MM.1S (cell line): ENCODE data around the gene MORF4L2.
A peak's percentile ranks its signal among the peaks of the same experiment; 100 is the strongest.

ENCODE experiments used
- DNase-seq: peaks from one replicate; pipeline ENCODE4 v3.0.0-alpha.2; 2015
- H2AFZ ChIP-seq: fragments of 300-600 bp; sonication (generic); 2 replicates; pipeline ENCODE4 v1.6.0; 2016; ENCODE audit warnings: antibody characterized with exemption, low read length
- H3F3A ChIP-seq: fragments of 300-600 bp; sonication (generic); 2 replicates; pipeline ENCODE4 v1.6.1; 2016; ENCODE audit warnings: mild to moderate bottlenecking, antibody characterized with exemption, low read length, moderate library complexity, mixed read lengths; ENCODE audit not compliant: insufficient read depth
- H3K27ac ChIP-seq: fragments of 300-600 bp; sonication (generic); 2 replicates; pipeline ENCODE4 v1.5.1; 2016; ENCODE audit warnings: mild to moderate bottlenecking, low read length
- H3K27me3 ChIP-seq: fragments of 300-600 bp; sonication (generic); replicated peaks from 2 replicates; pipeline ENCODE4 v1.6.0; 2016; ENCODE audit warnings: low read length; ENCODE audit not compliant: insufficient read depth
- H3K36me3 ChIP-seq: fragments of 300-600 bp; sonication (generic); replicated peaks from 2 replicates; pipeline ENCODE4 v1.6.1; 2016; ENCODE audit warnings: mild to moderate bottlenecking, low read length, mixed read lengths; ENCODE audit not compliant: insufficient read depth
- H3K4me1 ChIP-seq: fragments of 300-600 bp; sonication (generic); 2 replicates; pipeline ENCODE4 v1.6.1; 2016; ENCODE audit warnings: low read length, mixed read lengths
- H3K4me2 ChIP-seq: fragments of 300-600 bp; sonication (generic); 2 replicates; pipeline ENCODE4 v1.6.0; 2016; ENCODE audit warnings: low read depth, low read length
- H3K4me3 ChIP-seq: fragments of 300-600 bp; sonication (generic); 2 replicates; pipeline ENCODE4 v1.5.1; 2016; ENCODE audit warnings: low read length, mixed read lengths
- H3K79me2 ChIP-seq: fragments of 300-600 bp; sonication (generic); 2 replicates; pipeline ENCODE4 v1.6.1; 2016; ENCODE audit warnings: mixed run types, low read length, mixed read lengths
- H3K9ac ChIP-seq: fragments of 300-600 bp; sonication (generic); 2 replicates; pipeline ENCODE4 v1.6.1; 2016; ENCODE audit warnings: low read length, mixed read lengths
- H3K9me2 ChIP-seq: fragments of 300-600 bp; sonication (generic); replicated peaks from 2 replicates; pipeline ENCODE4 v1.6.1; 2016; ENCODE audit warnings: mild to moderate bottlenecking, low read length, mixed read lengths; ENCODE audit not compliant: insufficient read depth
- H3K9me3 ChIP-seq: fragments of 300-600 bp; sonication (generic); replicated peaks from 2 replicates; pipeline ENCODE4 v1.6.1; 2016; ENCODE audit warnings: mild to moderate bottlenecking, low read length, mixed read lengths; ENCODE audit not compliant: insufficient read depth
- H4K20me1 ChIP-seq: fragments of 300-600 bp; sonication (generic); 2 replicates; pipeline ENCODE4 v1.6.1; 2016; ENCODE audit warnings: mild to moderate bottlenecking, low read length, moderate library complexity, mixed read lengths; ENCODE audit not compliant: insufficient read depth
- CTCF ChIP-seq: fragments of 300-600 bp; sonication (generic); IDR thresholded peaks from 2 replicates; pipeline ENCODE4 v1.5.1; 2016; ENCODE audit warnings: antibody characterized with exemption, low read length, mixed read lengths
- EZH2 ChIP-seq: fragments of 300-600 bp; sonication (generic); optimal IDR thresholded peaks from 2 replicates; pipeline ENCODE3; 2017; ENCODE audit warnings: low read depth, mild to moderate bottlenecking, antibody characterized with exemption, low read length, mixed read lengths
- EZH2phosphoT487 ChIP-seq: fragments of 300-600 bp; sonication (generic); IDR thresholded peaks from 2 replicates; pipeline ENCODE4 v1.6.1; 2018; ENCODE audit warnings: antibody characterized with exemption, low read length

The MORF4L2 gene

GRCh38 chrX:103688946-103689345, 2.4 kb upstream of the MORF4L2 start:
- no peak overlapping the region for H3K27ac ChIP-seq
- TF ChIP-seq EZH2phosphoT487 (no peak), CTCF (peak; percentile 72), EZH2 (no peak)
- H3K4me3 ChIP-seq: no peak overlapping the region
- H3F3A ChIP-seq: peaks cover 9% of the 10 kb centered on the region; the same call in 1 of the 2 replicates
- H3K9me3 ChIP-seq: no peaks in the 10 kb centered on the region
- no peaks in the 10 kb centered on the region for H4K20me1 ChIP-seq
- H3K9me2 ChIP-seq: no peaks in the 10 kb centered on the region
- H3K27me3 ChIP-seq: no peaks in the 10 kb centered on the region
- H2AFZ ChIP-seq: no peak overlapping the region
- H3K79me2 ChIP-seq: peaks cover 24% of the 10 kb centered on the region
- H3K9ac ChIP-seq: no peak overlapping the region
- peaks cover 10% of the 10 kb centered on the region; the same call in 1 of the 2 replicates for H3K4me1 ChIP-seq
- DNase-seq: peak; percentile 41
- 0 out of 2 replicates have a peak, but pooled peaks cover 3% of the 10 kb centered on the region for H3K36me3 ChIP-seq
- no peak overlapping the region for H3K4me2 ChIP-seq

GRCh38 chrX:103687696-103688201, 1.2 kb upstream of the MORF4L2 start:
- Histone ChIP-seq H3K79me2 (peaks cover 28% of the 10 kb centered on the region), H3K4me1 (peaks cover 10% of the 10 kb centered on the region; the same call in 1 of the 2 replicates), H4K20me1 (no peaks in the 10 kb centered on the region), H2AFZ (peak overlapping the region; percentile 81), H3K9ac (peak overlapping the region; percentile 93), H3K9me3 (no peaks in the 10 kb centered on the region), H3K4me2 (peak overlapping the region; percentile 67), H3K36me3 (0 out of 2 replicates have a peak, but pooled peaks cover 3% of the 10 kb centered on the region), H3F3A (peaks cover 9% of the 10 kb centered on the region; the same call in 1 of the 2 replicates), H3K27me3 (no peaks in the 10 kb centered on the region), H3K4me3 (peak overlapping the region; percentile 91), H3K27ac (peak overlapping the region; percentile 98), H3K9me2 (no peaks in the 10 kb centered on the region)
- TF ChIP-seq EZH2phosphoT487 (no peak), CTCF (peak; percentile 64)
- peak; percentile 74 for DNase-seq

- peak; percentile 81 for DNase-seq
- Histone ChIP-seq H3K27me3 (no peaks in the 10 kb centered on the region), H3K4me2 (peak overlapping the region; percentile 67), H3K9me2 (no peaks in the 10 kb centered on the region), H3F3A (peaks cover 9% of the 10 kb centered on the region; the same call in 1 of the 2 replicates), H3K27ac (peak overlapping the region; percentile 98), H3K4me3 (peak overlapping the region; percentile 91), H4K20me1 (no peaks in the 10 kb centered on the region), H3K79me2 (peaks cover 30% of the 10 kb centered on the region), H2AFZ (peak overlapping the region; percentile 81), H3K36me3 (0 out of 2 replicates have a peak, but pooled peaks cover 3% of the 10 kb centered on the region), H3K4me1 (peaks cover 10% of the 10 kb centered on the region; the same call in 1 of the 2 replicates), H3K9me3 (no peaks in the 10 kb centered on the region), H3K9ac (peak overlapping the region; percentile 93)
- TF ChIP-seq EZH2phosphoT487 (no peak), EZH2 (no peak), CTCF (peak; percentile 38)
Observed at GRCh38 chrX:103687073-103687695, 685 bp upstream of the MORF4L2 start.
